ENCODE results near the gene OR14A16.

The OR14A16 gene

GRCh38 chr1:247769603-247770002 lies 54.3 kb downstream of the OR14A16 start:
- no peak for DNase-seq (ENCODE audit: extremely low read depth in 1 of 2, low read depth in 1 of 2)
